ENCODE measurements around the gene FAM135A. TPM values are rescaled to one million over a fixed set of nuclear protein-coding genes. Genes with fewer than 3 reads are reported as not detected.

Gene FAM135A
- total and polyA plus RNA-seq, 2 experiments from 2014 or later = 35.2 to 68.7 TPM

- H3F3A ChIP-seq (replicated peaks; ENCODE audit: low read depth) = no peaks in the 10 kb centered on the region
- H3K4me3 ChIP-seq = no peak overlapping the region
- peak overlapping the region; percentile 85; the same call in 1 of the 2 replicates for H3K4me2 ChIP-seq
- no peaks in the 10 kb centered on the region for H3K9me3 Mint-ChIP-seq
- H3K4me3 Mint-ChIP-seq = peak overlapping the region; percentile 92
- H3K9me2 ChIP-seq (ENCODE audit: insufficient read depth) = no peaks in the 10 kb centered on the region
- peaks cover 12% of the 10 kb centered on the region for H3K4me1 Mint-ChIP-seq
- H3K27ac Mint-ChIP-seq = no peak overlapping the region
- H3K4me1 ChIP-seq (ENCODE audit: insufficient read depth) = peaks cover 8% of the 10 kb centered on the region
- H3K36me3 Mint-ChIP-seq (ENCODE audit: low read depth) = peaks cover 8% of the 10 kb centered on the region; the same call in 2 of the 3 replicates
- no peak overlapping the region for H3K27ac ChIP-seq (ENCODE audit: low read depth)
- H4K20me1 ChIP-seq (replicated peaks; ENCODE audit: insufficient read depth) = no peaks in the 10 kb centered on the region
- no peaks in the 10 kb centered on the region for H3K27me3 ChIP-seq (ENCODE audit: insufficient read depth)
- DNase-seq (ENCODE audit: low spot score) (no peak), ATAC-seq (no peak)
- H2AFZ ChIP-seq = no peak overlapping the region
- TF ChIP-seq NANOG (IDR thresholded peaks at IDR 0.05; ENCODE audit: borderline replicate concordance) (no peak), CREB1 (CRISPR knock-in tag; IDR thresholded peaks at IDR 0.05; ENCODE audit: low read depth) (no peak), STAT1 (IDR thresholded peaks at IDR 0.05; ENCODE audit: unreplicated experiment) (no peak), REST (IDR thresholded peaks at IDR 0.05; ENCODE audit: unreplicated experiment) (no peak), CTCF (conservative IDR thresholded peaks at IDR 0.05; ENCODE audit: low read depth in 2 of 2) (no peak), ZNF462 (CRISPR knock-in tag; IDR thresholded peaks at IDR 0.05) (no peak), ETS1 (IDR thresholded peaks at IDR 0.05) (no peak), JUNB (IDR thresholded peaks at IDR 0.05; ENCODE audit: unreplicated experiment) (no peak), ZNF114 (CRISPR knock-in tag; IDR thresholded peaks at IDR 0.05) (no peak)
- peaks cover 33% of the 10 kb centered on the region for H3K79me2 ChIP-seq (replicated peaks; ENCODE audit: insufficient read depth)
- H3K36me3 ChIP-seq (ENCODE audit: insufficient read depth) = no peaks in the 10 kb centered on the region
- H3K27me3 Mint-ChIP-seq (ENCODE audit: insufficient read depth, low read depth, poor library complexity) = peaks cover 13% of the 10 kb centered on the region
These were observed 1.6 kb upstream of the FAM135A start for GRCh38 chr6:70411542-70412251.
